Thyroid gland (tissue), 4 donors: ENCODE measurements around the gene PAK4. TPM values are rescaled to one million over a fixed set of nuclear protein-coding genes. Genes with fewer than 3 reads are reported as not detected.

Experiments used
- DNase-seq, 2 donors: peaks; one replicate each; pipeline ENCODE4 v3.0.0-alpha.2; 2019
- H3K27ac ChIP-seq, 3 donors: fragments of 200-600 bp; sonication (generic); 1 replicate in 2 of 3; 2 replicates in 1 of 3; pipeline ENCODE4 v1.5.1; 2016 to 2019; ENCODE audit warnings: mild to moderate bottlenecking in 1 of 3, moderate library complexity in 1 of 3
- H3K27me3 ChIP-seq: fragments of 200-600 bp; sonication (generic); one replicate; pipeline ENCODE4 v1.5.1; 2019
- H3K36me3 ChIP-seq, 2 donors: fragments of 200-600 bp; sonication (generic); one replicate each; pipeline ENCODE4 v1.5.1; 2016 to 2019
- H3K4me1 ChIP-seq, 2 donors: fragments of 200-600 bp; sonication (generic); one replicate each; pipeline ENCODE4 v1.5.1; 2017 to 2019
- H3K4me3 ChIP-seq, 3 donors: fragments of 200-600 bp; sonication (generic); replicated peaks in 1 of 3; 1 replicate in 2 of 3; 2 replicates in 1 of 3; pipeline ENCODE4 v1.5.1; 2016; ENCODE audit warnings: mild to moderate bottlenecking in 1 of 3
- H3K9me3 ChIP-seq: fragments of 200-600 bp; sonication (generic); one replicate; pipeline ENCODE4 v1.5.1; 2017
- POLR2A ChIP-seq, 2 donors: fragments of 450-650 bp; IDR thresholded peaks; one replicate each; pipeline ENCODE4 v1.6.1; 2017; ENCODE audit warnings: antibody characterized with exemption in 2 of 2, mild to moderate bottlenecking in 2 of 2, moderate library complexity in 1 of 2
- WGBS, 2 donors: methylation state at CpG; one replicate each; pipeline ENCODE4 v1.1.5; 2017; 5-methylcytosine and 5-hydroxymethylcytosine counted together
- intact Hi-C: fragments of 100-400 bp; cut with DNase I; formaldehyde crosslinking; loops from one replicate; pipeline ENCODE4 v1.15.1; 2023
- total RNA-seq, 4 donors: library from RNA; depleted of rRNA; stranded (reverse); fragments of >200 nt; gene quantifications; one replicate each; pipeline ENCODE4 v1.2.3, GENCODE V29; 2016
- TF ChIP-seq, protein P1 (sequence below), 6 experiments: fragments of 200-600 bp in 3 of 6; fragments of 450-650 bp in 3 of 6; sonication (generic) in 3 of 6; IDR thresholded peaks; one replicate each; pipeline ENCODE4 v1.5.1; 2016 to 2019; ENCODE audit warnings: antibody characterized with exemption in 6 of 6, mild to moderate bottlenecking in 2 of 6, inconsistent platforms in 1 of 6, moderate library complexity in 1 of 6

Gene PAK4
- total RNA-seq, 4 donors from 2014 or later = 12.4 to 24.9 (median 23.2) TPM

DNA sequence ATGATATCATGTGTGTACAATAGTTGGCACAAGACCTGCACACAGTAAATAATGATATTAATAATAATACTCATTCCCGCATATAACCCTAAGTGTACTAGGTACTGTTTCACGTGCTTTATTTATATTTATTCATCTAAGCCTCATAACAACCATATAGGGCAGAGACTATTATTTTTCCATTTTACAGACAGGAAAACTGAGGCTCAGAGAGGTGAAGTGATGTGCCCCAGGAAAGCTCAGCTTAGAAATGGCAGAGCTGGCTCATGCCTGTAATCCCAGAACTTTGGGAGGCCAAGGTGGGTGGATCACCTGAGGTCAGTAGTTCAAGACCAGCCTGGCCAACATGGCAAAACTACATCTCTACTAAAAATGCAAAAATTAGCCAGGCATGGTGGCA is 27.9 kb upstream of the PAK4 start:
- peaks cover 0 to 4% of the 10 kb centered on the region in 2 donors for H3K4me1 ChIP-seq
- H3K27ac ChIP-seq = no peak overlapping the region
- TF ChIP-seq, protein P1, sequence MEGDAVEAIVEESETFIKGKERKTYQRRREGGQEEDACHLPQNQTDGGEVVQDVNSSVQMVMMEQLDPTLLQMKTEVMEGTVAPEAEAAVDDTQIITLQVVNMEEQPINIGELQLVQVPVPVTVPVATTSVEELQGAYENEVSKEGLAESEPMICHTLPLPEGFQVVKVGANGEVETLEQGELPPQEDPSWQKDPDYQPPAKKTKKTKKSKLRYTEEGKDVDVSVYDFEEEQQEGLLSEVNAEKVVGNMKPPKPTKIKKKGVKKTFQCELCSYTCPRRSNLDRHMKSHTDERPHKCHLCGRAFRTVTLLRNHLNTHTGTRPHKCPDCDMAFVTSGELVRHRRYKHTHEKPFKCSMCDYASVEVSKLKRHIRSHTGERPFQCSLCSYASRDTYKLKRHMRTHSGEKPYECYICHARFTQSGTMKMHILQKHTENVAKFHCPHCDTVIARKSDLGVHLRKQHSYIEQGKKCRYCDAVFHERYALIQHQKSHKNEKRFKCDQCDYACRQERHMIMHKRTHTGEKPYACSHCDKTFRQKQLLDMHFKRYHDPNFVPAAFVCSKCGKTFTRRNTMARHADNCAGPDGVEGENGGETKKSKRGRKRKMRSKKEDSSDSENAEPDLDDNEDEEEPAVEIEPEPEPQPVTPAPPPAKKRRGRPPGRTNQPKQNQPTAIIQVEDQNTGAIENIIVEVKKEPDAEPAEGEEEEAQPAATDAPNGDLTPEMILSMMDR (IDR thresholded peaks at IDR 0.05) = no peak
- no peak for TF ChIP-seq POLR2A (IDR thresholded peaks at IDR 0.05)
- H3K36me3 ChIP-seq = no peaks in the 10 kb centered on the region
- no peaks in the 10 kb centered on the region for H3K9me3 ChIP-seq
- DNase-seq = no peak
- 84 to 92% methylated on average over 2 of the region's 2 CpGs for WGBS, 2 donors
- H3K4me3 ChIP-seq = no peak overlapping the region
- intact Hi-C loops = no loop called here
- peaks cover 5% of the 10 kb centered on the region for H3K27me3 ChIP-seq

- no peaks in the 10 kb centered on the region for H3K9me3 ChIP-seq
- no peak for TF ChIP-seq POLR2A (IDR thresholded peaks at IDR 0.05)
- TF ChIP-seq, protein P1 (IDR thresholded peaks at IDR 0.05) = no peak
- intact Hi-C loops = no loop called here
- no peak overlapping the region for H3K27ac ChIP-seq
- H3K4me3 ChIP-seq = no peak overlapping the region
- WGBS, 2 donors = 14 to 25% methylated on average over 8 to 42 of the region's 53 CpGs
- no peaks in the 10 kb centered on the region for H3K36me3 ChIP-seq
- DNase-seq = no peak
- peaks cover 5% of the 10 kb centered on the region for H3K27me3 ChIP-seq
- H3K4me1 ChIP-seq = peaks cover 0 to 4% of the 10 kb centered on the region in 2 donors
These were observed 27.0 kb upstream of the PAK4 start for GRCh38 chr19:39098365-39099269.

GRCh38 chr19:39099341-39099740 is 26.2 kb upstream of the PAK4 start:
- 20 to 25% methylated on average over 8 to 9 of the region's 9 CpGs for WGBS, 2 donors

GRCh38 chr19:39100500-39101166 is 25.0 kb upstream of the PAK4 start:
- H3K27me3 ChIP-seq = peaks cover 5% of the 10 kb centered on the region
- no peak for TF ChIP-seq POLR2A (IDR thresholded peaks at IDR 0.05)
- TF ChIP-seq, protein P1 (IDR thresholded peaks at IDR 0.05) = no peak
- no peaks in the 10 kb centered on the region for H3K36me3 ChIP-seq
- no peak overlapping the region for H3K27ac ChIP-seq
- H3K9me3 ChIP-seq = no peaks in the 10 kb centered on the region
- intact Hi-C loops = no loop called here
- 83 to 92% methylated on average over 8 to 19 of the region's 19 CpGs for WGBS, 2 donors
- H3K4me3 ChIP-seq = no peak overlapping the region
- DNase-seq = no peak
- peaks cover 0 to 4% of the 10 kb centered on the region in 2 donors for H3K4me1 ChIP-seq

More at GRCh38 chr19:39099341-39099740, 26.2 kb upstream of the PAK4 start:
- Histone ChIP-seq H3K27ac (no peak overlapping the region), H3K4me1 (peaks cover 0 to 4% of the 10 kb centered on the region in 2 donors), H3K9me3 (no peaks in the 10 kb centered on the region), H3K4me3 (no peak overlapping the region), H3K27me3 (peaks cover 5% of the 10 kb centered on the region), H3K36me3 (no peaks in the 10 kb centered on the region)
- no peak for DNase-seq
- intact Hi-C loops = no loop called here
- no peak for TF ChIP-seq POLR2A (IDR thresholded peaks at IDR 0.05)
- TF ChIP-seq, protein P1 (IDR thresholded peaks at IDR 0.05) = no peak

DNA sequence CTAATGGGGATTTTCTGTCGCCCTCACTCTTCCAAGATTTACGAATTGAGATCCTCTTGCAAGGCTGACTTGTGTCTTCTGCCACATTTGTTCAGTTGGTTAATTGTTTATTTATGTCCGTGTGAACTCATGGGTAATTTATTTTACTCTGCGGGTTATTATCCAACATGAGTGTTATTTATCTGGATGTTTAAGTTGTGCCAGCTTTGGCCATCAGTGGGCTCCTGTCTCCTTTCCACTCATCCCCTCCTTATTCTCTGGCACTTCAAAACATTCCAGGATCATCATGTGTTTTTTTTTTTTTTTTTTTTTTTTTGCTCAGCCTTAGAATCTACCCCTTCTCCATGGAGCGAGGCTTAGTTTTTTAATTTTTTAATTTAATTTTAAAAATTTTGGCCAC is 22.4 kb upstream of the PAK4 start:
- no peak for DNase-seq
- Histone ChIP-seq H3K4me1 (peaks cover 0 to 4% of the 10 kb centered on the region in 2 donors), H3K4me3 (no peak overlapping the region), H3K36me3 (no peaks in the 10 kb centered on the region), H3K9me3 (no peaks in the 10 kb centered on the region), H3K27me3 (peaks cover 5% of the 10 kb centered on the region), H3K27ac (no peak overlapping the region)
- intact Hi-C loops = no loop called here
- WGBS, 2 donors = 57 to 72% methylated on average over 5 of the region's 5 CpGs
- no peak for TF ChIP-seq POLR2A (IDR thresholded peaks at IDR 0.05)
- TF ChIP-seq, protein P1 (IDR thresholded peaks at IDR 0.05) = no peak
